GM12878 (cell line): ENCODE measurements around the gene BCL2. TPM values are rescaled to one million over a fixed set of nuclear protein-coding genes. Genes with fewer than 3 reads are reported as not detected.

ENCODE experiments used
- ATAC-seq: fragments of 200-7000 bp; cut with Tn5 transposase; 3 replicates; pipeline ENCODE4 v1.9.1; 2020; ENCODE audit warnings: mild to moderate bottlenecking, moderate library complexity
- BruUV-seq: library from RNA; stranded (reverse); fragments of 400-500 nt; replicated peaks from 2 replicates; lab custom pipeline; 2021; lab: Mats Ljungman, UMichigan
- CTCF ChIA-PET: fragments of 300-600 bp; sonication (Branson Sonifier 250); formaldehyde crosslinking; extraction: SDS; loops from one replicate; lab custom pipeline; 2021; ENCODE audit warnings: inconsistent platforms; lab: Yijun Ruan, JAX
- POLR2A ChIA-PET: fragments of 350-600 bp; formaldehyde crosslinking; extraction: SDS; loops from one replicate; lab custom pipeline; 2021; ENCODE audit warnings: inconsistent platforms; lab: Charles Lee
- RAD21 ChIA-PET: fragments of 300-600 bp; sonication (Branson Sonifier 250); formaldehyde crosslinking; loops from one replicate; lab custom pipeline; 2023; ENCODE audit warnings: antibody characterized with exemption; ENCODE audit not compliant: unreplicated experiment; lab: Charles Lee
- SMC1A ChIA-PET: fragments of 300-600 bp; sonication (Branson Sonifier 250); formaldehyde crosslinking; loops from one replicate; lab custom pipeline; 2023; ENCODE audit not compliant: unreplicated experiment, uncharacterized antibody; lab: Charles Lee
- DNase-seq: peaks from one replicate; pipeline ENCODE4 v3.0.0-alpha.2; 2011; ENCODE audit warnings: low read depth, low spot score
- FAIRE-seq: peaks from 3 replicates; lab custom pipeline; 2011; peaks lifted over from hg19 to GRCh38; lab: Jason Lieb, UNC
- H2AFZ ChIP-seq: 2 replicates; pipeline ENCODE4 v1.6.0; 2011; ENCODE audit warnings: low read depth, low read length, control low read depth; ENCODE audit not compliant: control insufficient read depth
- H3K27ac ChIP-seq: 2 replicates; pipeline ENCODE4 v1.5.1; 2011; ENCODE audit warnings: control low read depth; ENCODE audit not compliant: control insufficient read depth, insufficient read depth
- H3K27me3 ChIP-seq, 2 experiments: replicated peaks in 1 of 2; 2 replicates each; pipeline versions ENCODE4 v1.6.0 to v1.6.1; 2011; ENCODE audit warnings: low read length in 1 of 2; ENCODE audit not compliant: control insufficient read depth in 2 of 2, insufficient read depth in 2 of 2
- H3K36me3 ChIP-seq, 2 experiments: 2 replicates each; pipeline ENCODE4 v1.5.1; 2011; ENCODE audit warnings: low read length in 1 of 2; ENCODE audit not compliant: control insufficient read depth in 2 of 2, insufficient read depth in 2 of 2
- H3K4me1 ChIP-seq: 2 replicates; pipeline ENCODE4 v1.6.1; 2011; ENCODE audit warnings: mild to moderate bottlenecking, low read length, moderate library complexity, mixed read lengths; ENCODE audit not compliant: control insufficient read depth, insufficient read depth
- H3K4me2 ChIP-seq: 2 replicates; pipeline ENCODE4 v1.6.0; 2011; ENCODE audit warnings: control low read depth; ENCODE audit not compliant: control insufficient read depth, insufficient read depth
- H3K4me3 ChIP-seq: fragments of 200-600 bp; sonication (generic); 2 replicates; pipeline ENCODE4 v1.5.1; 2016
- H3K79me2 ChIP-seq: 2 replicates; pipeline ENCODE4 v1.6.0; 2011; ENCODE audit warnings: low read length; ENCODE audit not compliant: control insufficient read depth, insufficient read depth
- H3K9ac ChIP-seq: 2 replicates; pipeline ENCODE4 v1.8.0; 2011; ENCODE audit warnings: low read length, control low read depth, mixed read lengths; ENCODE audit not compliant: control insufficient read depth, insufficient read depth
- H3K9me3 ChIP-seq: replicated peaks from 3 replicates; pipeline ENCODE4 v1.5.1; 2011; ENCODE audit warnings: mild to moderate bottlenecking, low read length; ENCODE audit not compliant: control insufficient read depth, insufficient read depth
- H4K20me1 ChIP-seq: 2 replicates; pipeline ENCODE4 v1.6.0; 2011; ENCODE audit not compliant: control insufficient read depth, insufficient read depth
- CUX1 ChIP-seq: IDR thresholded peaks from 2 replicates; pipeline ENCODE4 v1.6.1; 2012; ENCODE audit warnings: improper control_type of control experiment, low read depth, low read length; ENCODE audit not compliant: insufficient replicate concordance
- EZH2 ChIP-seq: IDR thresholded peaks from 2 replicates; pipeline ENCODE4 v1.6.1; 2012; ENCODE audit warnings: low read depth, mild to moderate bottlenecking, control low read depth, inconsistent platforms, low read length, borderline replicate concordance; ENCODE audit not compliant: control insufficient read depth
- IRF5 ChIP-seq: fragments of 450-650 bp; IDR thresholded peaks from 2 replicates; pipeline ENCODE4 v1.6.1; 2017; ENCODE audit warnings: borderline replicate concordance
- SUZ12 ChIP-seq: fragments of 200-600 bp; sonication (generic); IDR thresholded peaks from one replicate; pipeline ENCODE4 v1.6.1; 2018; ENCODE audit warnings: antibody characterized with exemption, mild to moderate bottlenecking; ENCODE audit not compliant: unreplicated experiment
- YY1 ChIP-seq: IDR thresholded peaks from 2 replicates; pipeline ENCODE4 v1.6.1; 2011; ENCODE audit warnings: low read depth, mild to moderate bottlenecking, low read length
- ZBED1 ChIP-seq: IDR thresholded peaks from 2 replicates; pipeline ENCODE4 v1.6.1; 2016; ENCODE audit warnings: borderline replicate concordance
- ZNF622 ChIP-seq: fragments of 450-650 bp; IDR thresholded peaks from 2 replicates; pipeline ENCODE4 v1.6.1; 2017; ENCODE audit warnings: mild to moderate bottlenecking, inconsistent platforms
- WGBS: methylation state at CpG from one replicate; pipeline ENCODE4 v1.1.6; 2016; ENCODE audit warnings: low lambda C conversion rate; ENCODE audit not compliant: insufficient replicate concordance, insufficient coverage; ENCODE audit errors: missing lambda C conversion rate; 5-methylcytosine and 5-hydroxymethylcytosine counted together
- in situ Hi-C: fragments of 300-500 bp; cut with MboI; formaldehyde crosslinking; loops from 9 replicates; pipeline ENCODE4 v1.14.3; 2018; ENCODE audit warnings: mixed read lengths
- intact Hi-C: fragments of 100-400 bp; cut with micrococcal nuclease; formaldehyde crosslinking; loops from one replicate; pipeline ENCODE4 v1.14.2; 2022; ENCODE audit not compliant: unreplicated experiment
- polyA plus RNA-seq, 11 experiments: library from polyadenylated mRNA; depleted of rRNA in 4 of 11; unstranded in 6 of 11; stranded (reverse) in 5 of 11; fragments of >200 nt; fragmentation: Nextera tagmentation in 4 of 11; fragmentation: Illumina TruSeq in 1 of 11; extraction: Ambion mirVana in 4 of 11; extraction: Trizol in 1 of 11; gene quantifications; 1 replicate in 1 of 11; 2 replicates in 10 of 11; pipeline versions ENCODE4 v1.2.1 to v1.2.3, GENCODE V29; 2011 to 2016; ENCODE audit warnings: inconsistent platforms in 2 of 11, missing spikeins in 2 of 11, low read depth in 1 of 11
- total RNA-seq, 4 experiments: library from RNA; depleted of rRNA in 3 of 4; stranded (reverse); fragments of >200 nt in 3 of 4; fragmentation: Illumina TruSeq in 1 of 4; extraction: Trizol in 1 of 4; gene quantifications; 2 replicates each; pipeline versions ENCODE4 v1.2.1 to v1.2.3, GENCODE V29; 2013 to 2021
- TF ChIP-seq, protein P1 (sequence below): IDR thresholded peaks from 2 replicates; pipeline ENCODE4 v1.6.1; 2011; ENCODE audit warnings: borderline replicate concordance, low read depth, mild to moderate bottlenecking, moderate library complexity, low read length; ENCODE audit not compliant: insufficient read depth, poor library complexity, severe bottlenecking

The BCL2 gene
- total and polyA plus RNA-seq, 10 of the 15 experiments (the other 5 are each of a cell fraction or from before 2014, with no cell fraction given), result 4.1 to 47.8 (median 19.3) TPM

DNA sequence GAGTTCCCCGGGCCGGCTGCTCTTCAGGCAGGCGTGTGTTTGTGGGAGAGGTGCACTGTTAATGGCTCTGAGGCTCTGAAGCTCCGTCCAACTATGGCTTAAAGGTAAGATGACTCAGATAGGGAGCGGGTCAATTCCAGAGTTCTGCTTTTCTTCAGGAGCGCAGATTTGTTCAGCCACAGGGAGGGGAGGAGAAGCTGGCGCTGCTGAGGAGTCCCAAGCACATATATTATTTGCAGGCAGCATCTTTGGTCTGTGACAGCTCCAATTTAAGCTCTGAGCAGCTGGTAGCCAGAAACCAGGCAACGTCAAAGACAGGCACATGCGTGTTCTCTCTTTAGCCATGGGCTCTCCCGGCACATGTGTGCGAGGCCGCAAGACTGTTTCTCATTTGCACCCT, 229.2 kb downstream of the BCL2 start:
- WGBS, result 56% methylated on average over 12 of the region's 12 CpGs
- intact Hi-C loops, result no loop called here
- POLR2A ChIA-PET, result interaction anchor here (0.7 kb wide), 1 partner anchor 9 kb away, joined by 4 read pairs; no protein-coding TSS in a partner anchor
- RAD21 ChIA-PET, result no interaction called here
- no peak overlapping the region for H3K27ac ChIP-seq
- DNase-seq (no peak), FAIRE-seq (no peak), ATAC-seq (no peak)
- H3K79me2 ChIP-seq, result no peaks in the 10 kb centered on the region
- no peaks in the 10 kb centered on the region for H3K36me3 ChIP-seq
- no peaks in the 10 kb centered on the region for H4K20me1 ChIP-seq
- H3K9ac ChIP-seq, result no peak overlapping the region
- no peaks in the 10 kb centered on the region for H3K4me1 ChIP-seq
- H3K4me3 ChIP-seq, result no peak overlapping the region
- no TSS peak for BruUV-seq
- H3K27me3 ChIP-seq, result no peaks in the 10 kb centered on the region
- H3K4me2 ChIP-seq, result no peak overlapping the region
- in situ Hi-C loops, result no loop called here
- CTCF ChIA-PET, result no interaction called here
- H3K9me3 ChIP-seq, result no peaks in the 10 kb centered on the region; the same call in 2 of the 3 replicates
- no peak overlapping the region for H2AFZ ChIP-seq
- no peak for TF ChIP-seq ZBED1
- TF ChIP-seq EZH2, result no peak
- no peak for TF ChIP-seq SUZ12
- no peak for TF ChIP-seq CUX1
- no peak for TF ChIP-seq IRF5
- TF ChIP-seq, protein P1, sequence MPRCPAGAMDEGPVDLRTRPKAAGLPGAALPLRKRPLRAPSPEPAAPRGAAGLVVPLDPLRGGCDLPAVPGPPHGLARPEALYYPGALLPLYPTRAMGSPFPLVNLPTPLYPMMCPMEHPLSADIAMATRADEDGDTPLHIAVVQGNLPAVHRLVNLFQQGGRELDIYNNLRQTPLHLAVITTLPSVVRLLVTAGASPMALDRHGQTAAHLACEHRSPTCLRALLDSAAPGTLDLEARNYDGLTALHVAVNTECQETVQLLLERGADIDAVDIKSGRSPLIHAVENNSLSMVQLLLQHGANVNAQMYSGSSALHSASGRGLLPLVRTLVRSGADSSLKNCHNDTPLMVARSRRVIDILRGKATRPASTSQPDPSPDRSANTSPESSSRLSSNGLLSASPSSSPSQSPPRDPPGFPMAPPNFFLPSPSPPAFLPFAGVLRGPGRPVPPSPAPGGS, result no peak
- no peak for TF ChIP-seq ZNF622
- no peak for TF ChIP-seq YY1
- SMC1A ChIA-PET, result no interaction called here
